HG02970 (cell line): ENCODE measurements around the gene LRMDA.

Source experiments
- ATAC-seq: cut with Tn5 transposase; IDR thresholded peaks from one replicate; pipeline ENCODE4 v1.9.1; 2021; ENCODE audit warnings: mild to moderate bottlenecking, moderate library complexity, moderate number of reproducible peaks; ENCODE audit not compliant: unreplicated experiment, low FRiP score

The LRMDA gene

GRCh38 chr10:75876710-75877109 is 445.3 kb downstream of the LRMDA start:
- no peak for ATAC-seq

GRCh38 chr10:75877877-75878276 is 446.5 kb downstream of the LRMDA start:
- no peak for ATAC-seq

GRCh38 chr10:75878586-75878985 is 447.2 kb downstream of the LRMDA start:
- no peak for ATAC-seq

- no peak for ATAC-seq
Measured at GRCh38 chr10:75880031-75880775, 448.8 kb downstream of the LRMDA start.

GRCh38 chr10:75883081-75884072 is 452.0 kb downstream of the LRMDA start:
- no peak for ATAC-seq

- no peak for ATAC-seq
Measured at GRCh38 chr10:75884808-75885207, 453.4 kb downstream of the LRMDA start.

- no peak for ATAC-seq
Measured at GRCh38 chr10:75887369-75887768, 455.9 kb downstream of the LRMDA start.

GRCh38 chr10:75887992-75888680 is 456.7 kb downstream of the LRMDA start:
- ATAC-seq: no peak

- ATAC-seq: no peak
Measured at GRCh38 chr10:75889051-75889450, 457.6 kb downstream of the LRMDA start.

GRCh38 chr10:75894761-75895160 is 463.3 kb downstream of the LRMDA start:
- no peak for ATAC-seq

GRCh38 chr10:75895259-75895658 is 463.8 kb downstream of the LRMDA start:
- ATAC-seq: no peak

GRCh38 chr10:75899816-75900390 is 468.5 kb downstream of the LRMDA start:
- ATAC-seq: no peak

- ATAC-seq: no peak
Measured at GRCh38 chr10:75902816-75903215, 471.4 kb downstream of the LRMDA start.

- ATAC-seq: no peak
Measured at GRCh38 chr10:75904499-75905283, 473.3 kb downstream of the LRMDA start.

- no peak for ATAC-seq
Measured at GRCh38 chr10:75905490-75905889, 474.1 kb downstream of the LRMDA start.

GRCh38 chr10:75910032-75910431 is 478.6 kb downstream of the LRMDA start:
- ATAC-seq: no peak

- ATAC-seq: no peak
Measured at GRCh38 chr10:75911426-75911825, 480.0 kb downstream of the LRMDA start.

GRCh38 chr10:75916906-75917305 is 485.5 kb downstream of the LRMDA start:
- no peak for ATAC-seq

GRCh38 chr10:75919913-75920312 is 488.5 kb downstream of the LRMDA start:
- no peak for ATAC-seq

GRCh38 chr10:75922435-75922834 is 491.0 kb downstream of the LRMDA start:
- ATAC-seq: no peak
